ENCODE results near the gene ZNF777.

GRCh38 chr7:149489391-149490024, 28.6 kb upstream of the ZNF777 start:
- peak; percentile 13 for TF ChIP-seq CTCF (IDR thresholded peaks at IDR 0.05; ENCODE audit: low read depth, low read length, poor library complexity, severe bottlenecking)
- no peak for TF ChIP-seq EZH2phosphoT487 (IDR thresholded peaks at IDR 0.05; ENCODE audit: borderline replicate concordance, low read length)

Data from DOHH2 (cell line).